ENCODE results near the gene CPA1. TPM values are rescaled to one million over a fixed set of nuclear protein-coding genes. Genes with fewer than 3 reads are reported as not detected.

CPA1 gene
- total RNA-seq, 1 experiment from 2014 or later, result 7.9 TPM

DNA sequence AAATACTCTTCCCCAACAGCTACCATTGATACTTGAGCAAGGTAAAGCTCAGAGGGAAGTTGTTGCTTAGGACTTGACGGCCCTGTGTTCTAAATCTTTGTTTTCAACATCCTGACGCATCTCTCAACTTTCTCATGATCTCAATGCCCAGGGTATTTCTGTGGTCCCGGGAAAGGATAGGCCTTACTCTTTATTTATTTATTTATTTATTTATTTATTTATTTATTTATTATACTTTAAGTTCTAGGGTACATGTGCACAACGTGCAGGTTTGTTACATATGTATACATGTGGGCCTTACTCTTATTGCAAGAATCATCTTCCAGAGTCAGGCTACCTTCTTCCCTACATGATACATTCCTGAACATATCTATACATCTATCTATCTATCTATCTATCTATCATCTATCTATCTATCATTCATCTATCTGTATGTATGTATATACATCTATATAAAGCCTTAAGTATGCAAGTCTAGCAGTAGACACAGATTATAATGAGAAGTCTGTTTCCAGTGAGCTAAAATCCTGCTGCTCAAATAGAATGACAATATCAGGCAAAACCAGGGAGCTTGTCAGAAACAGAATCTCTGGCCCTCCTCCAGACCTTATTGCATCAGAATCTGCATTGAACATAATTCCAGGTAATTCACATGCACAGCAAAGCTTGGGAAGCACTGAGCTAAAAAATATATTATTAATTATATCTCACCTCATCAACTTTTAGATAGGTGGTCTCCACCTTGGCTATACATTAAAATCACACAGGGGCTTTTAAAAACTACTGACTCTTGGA is 47.8 kb upstream of the CPA1 start:
- no peaks in the 10 kb centered on the region for H3K9me3 Mint-ChIP-seq
- POLR2A ChIA-PET, result interaction anchor here (0.5 kb wide), 1 partner anchor 1266 kb away, joined by 5 read pairs; no protein-coding TSS in a partner anchor

DNA sequence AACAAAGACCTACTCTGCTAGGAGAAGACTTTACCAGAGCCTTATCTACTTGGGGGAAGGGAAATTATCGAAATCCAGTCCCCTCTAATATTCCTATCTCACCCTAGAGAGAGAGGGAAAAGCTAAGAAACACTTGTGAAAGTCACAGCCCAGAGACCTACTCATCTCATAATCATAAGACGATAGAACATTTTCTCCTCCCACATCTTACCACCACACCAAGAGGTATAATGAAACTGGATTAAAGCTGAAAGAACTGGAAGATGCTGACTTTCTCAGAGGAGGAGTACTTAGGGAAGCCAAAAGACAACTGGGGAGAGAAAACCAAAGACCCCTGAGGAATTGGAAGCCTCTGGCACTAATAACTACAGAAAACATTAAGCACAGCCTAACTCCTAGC is 46.5 kb upstream of the CPA1 start:
- CTCF ChIA-PET, result interaction anchor here (1.6 kb wide), 1 partner anchor 56 kb away, joined by 3 read pairs; no protein-coding TSS in a partner anchor
- no peak for ATAC-seq
- TF ChIP-seq, protein P1, sequence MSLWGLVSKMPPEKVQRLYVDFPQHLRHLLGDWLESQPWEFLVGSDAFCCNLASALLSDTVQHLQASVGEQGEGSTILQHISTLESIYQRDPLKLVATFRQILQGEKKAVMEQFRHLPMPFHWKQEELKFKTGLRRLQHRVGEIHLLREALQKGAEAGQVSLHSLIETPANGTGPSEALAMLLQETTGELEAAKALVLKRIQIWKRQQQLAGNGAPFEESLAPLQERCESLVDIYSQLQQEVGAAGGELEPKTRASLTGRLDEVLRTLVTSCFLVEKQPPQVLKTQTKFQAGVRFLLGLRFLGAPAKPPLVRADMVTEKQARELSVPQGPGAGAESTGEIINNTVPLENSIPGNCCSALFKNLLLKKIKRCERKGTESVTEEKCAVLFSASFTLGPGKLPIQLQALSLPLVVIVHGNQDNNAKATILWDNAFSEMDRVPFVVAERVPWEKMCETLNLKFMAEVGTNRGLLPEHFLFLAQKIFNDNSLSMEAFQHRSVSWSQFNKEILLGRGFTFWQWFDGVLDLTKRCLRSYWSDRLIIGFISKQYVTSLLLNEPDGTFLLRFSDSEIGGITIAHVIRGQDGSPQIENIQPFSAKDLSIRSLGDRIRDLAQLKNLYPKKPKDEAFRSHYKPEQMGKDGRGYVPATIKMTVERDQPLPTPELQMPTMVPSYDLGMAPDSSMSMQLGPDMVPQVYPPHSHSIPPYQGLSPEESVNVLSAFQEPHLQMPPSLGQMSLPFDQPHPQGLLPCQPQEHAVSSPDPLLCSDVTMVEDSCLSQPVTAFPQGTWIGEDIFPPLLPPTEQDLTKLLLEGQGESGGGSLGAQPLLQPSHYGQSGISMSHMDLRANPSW (CRISPR knock-in tag; conservative IDR thresholded peaks at IDR 0.05; ENCODE audit: low read depth), result no peak
- H3K27me3 Mint-ChIP-seq (ENCODE audit: low read depth), result no peaks in the 10 kb centered on the region; the same call in 1 of the 2 replicates
- H3K9me3 Mint-ChIP-seq, result no peaks in the 10 kb centered on the region
- DNase-seq (ENCODE audit: low spot score), result no peak
- POLR2A ChIA-PET, result no interaction called here
- H3K4me3 Mint-ChIP-seq, result no peak overlapping the region
- no peaks in the 10 kb centered on the region for H3K36me3 Mint-ChIP-seq
- peaks cover 30% of the 10 kb centered on the region for H3K4me1 Mint-ChIP-seq
- H3K27ac Mint-ChIP-seq, result no peak overlapping the region

More for the DNA sequence above, 47.8 kb upstream of the CPA1 start:
- CTCF ChIA-PET, result interaction anchor here (1.3 to 1.6 kb wide), 2 partner anchors 24 to 55 kb away, joined by 3 read pairs; no protein-coding TSS in a partner anchor
- TF ChIP-seq, protein P2, sequence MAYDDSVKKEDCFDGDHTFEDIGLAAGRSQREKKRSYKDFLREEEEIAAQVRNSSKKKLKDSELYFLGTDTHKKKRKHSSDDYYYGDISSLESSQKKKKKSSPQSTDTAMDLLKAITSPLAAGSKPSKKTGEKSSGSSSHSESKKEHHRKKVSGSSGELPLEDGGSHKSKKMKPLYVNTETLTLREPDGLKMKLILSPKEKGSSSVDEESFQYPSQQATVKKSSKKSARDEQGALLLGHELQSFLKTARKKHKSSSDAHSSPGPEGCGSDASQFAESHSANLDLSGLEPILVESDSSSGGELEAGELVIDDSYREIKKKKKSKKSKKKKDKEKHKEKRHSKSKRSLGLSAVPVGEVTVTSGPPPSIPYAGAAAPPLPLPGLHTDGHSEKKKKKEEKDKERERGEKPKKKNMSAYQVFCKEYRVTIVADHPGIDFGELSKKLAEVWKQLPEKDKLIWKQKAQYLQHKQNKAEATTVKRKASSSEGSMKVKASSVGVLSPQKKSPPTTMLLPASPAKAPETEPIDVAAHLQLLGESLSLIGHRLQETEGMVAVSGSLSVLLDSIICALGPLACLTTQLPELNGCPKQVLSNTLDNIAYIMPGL (CRISPR knock-in tag; IDR thresholded peaks at IDR 0.05), result no peak
- TF ChIP-seq ZNF121 (CRISPR knock-in tag; IDR thresholded peaks at IDR 0.05) (no peak), ATF1 (CRISPR knock-in tag; IDR thresholded peaks at IDR 0.05) (no peak), TEAD4 (CRISPR knock-in tag; IDR thresholded peaks at IDR 0.05) (no peak), NR1H2 (CRISPR knock-in tag; IDR thresholded peaks at IDR 0.05) (no peak), FOXK1 (CRISPR knock-in tag; IDR thresholded peaks at IDR 0.05) (no peak), SOX15 (CRISPR knock-in tag; IDR thresholded peaks at IDR 0.05) (no peak), KAT7 (CRISPR knock-in tag; IDR thresholded peaks at IDR 0.05; ENCODE audit: borderline replicate concordance) (no peak), ZNF138 (CRISPR knock-in tag; conservative IDR thresholded peaks at IDR 0.05) (no peak), JUN (CRISPR knock-in tag; IDR thresholded peaks at IDR 0.05) (no peak), ZNF671 (CRISPR knock-in tag; IDR thresholded peaks at IDR 0.05) (no peak), HMGA2 (CRISPR knock-in tag; IDR thresholded peaks at IDR 0.05) (no peak)
- TF ChIP-seq, protein P3, sequence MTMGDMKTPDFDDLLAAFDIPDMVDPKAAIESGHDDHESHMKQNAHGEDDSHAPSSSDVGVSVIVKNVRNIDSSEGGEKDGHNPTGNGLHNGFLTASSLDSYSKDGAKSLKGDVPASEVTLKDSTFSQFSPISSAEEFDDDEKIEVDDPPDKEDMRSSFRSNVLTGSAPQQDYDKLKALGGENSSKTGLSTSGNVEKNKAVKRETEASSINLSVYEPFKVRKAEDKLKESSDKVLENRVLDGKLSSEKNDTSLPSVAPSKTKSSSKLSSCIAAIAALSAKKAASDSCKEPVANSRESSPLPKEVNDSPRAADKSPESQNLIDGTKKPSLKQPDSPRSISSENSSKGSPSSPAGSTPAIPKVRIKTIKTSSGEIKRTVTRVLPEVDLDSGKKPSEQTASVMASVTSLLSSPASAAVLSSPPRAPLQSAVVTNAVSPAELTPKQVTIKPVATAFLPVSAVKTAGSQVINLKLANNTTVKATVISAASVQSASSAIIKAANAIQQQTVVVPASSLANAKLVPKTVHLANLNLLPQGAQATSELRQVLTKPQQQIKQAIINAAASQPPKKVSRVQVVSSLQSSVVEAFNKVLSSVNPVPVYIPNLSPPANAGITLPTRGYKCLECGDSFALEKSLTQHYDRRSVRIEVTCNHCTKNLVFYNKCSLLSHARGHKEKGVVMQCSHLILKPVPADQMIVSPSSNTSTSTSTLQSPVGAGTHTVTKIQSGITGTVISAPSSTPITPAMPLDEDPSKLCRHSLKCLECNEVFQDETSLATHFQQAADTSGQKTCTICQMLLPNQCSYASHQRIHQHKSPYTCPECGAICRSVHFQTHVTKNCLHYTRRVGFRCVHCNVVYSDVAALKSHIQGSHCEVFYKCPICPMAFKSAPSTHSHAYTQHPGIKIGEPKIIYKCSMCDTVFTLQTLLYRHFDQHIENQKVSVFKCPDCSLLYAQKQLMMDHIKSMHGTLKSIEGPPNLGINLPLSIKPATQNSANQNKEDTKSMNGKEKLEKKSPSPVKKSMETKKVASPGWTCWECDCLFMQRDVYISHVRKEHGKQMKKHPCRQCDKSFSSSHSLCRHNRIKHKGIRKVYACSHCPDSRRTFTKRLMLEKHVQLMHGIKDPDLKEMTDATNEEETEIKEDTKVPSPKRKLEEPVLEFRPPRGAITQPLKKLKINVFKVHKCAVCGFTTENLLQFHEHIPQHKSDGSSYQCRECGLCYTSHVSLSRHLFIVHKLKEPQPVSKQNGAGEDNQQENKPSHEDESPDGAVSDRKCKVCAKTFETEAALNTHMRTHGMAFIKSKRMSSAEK (CRISPR knock-in tag; IDR thresholded peaks at IDR 0.05; ENCODE audit: borderline replicate concordance), result no peak
- H3K36me3 Mint-ChIP-seq, result no peaks in the 10 kb centered on the region
- H3K27me3 Mint-ChIP-seq (ENCODE audit: low read depth), result no peaks in the 10 kb centered on the region; the same call in 1 of the 2 replicates
- no peak overlapping the region for H3K27ac Mint-ChIP-seq
- ATAC-seq, result no peak
- H3K4me1 Mint-ChIP-seq, result peaks cover 16% of the 10 kb centered on the region
- no peak for DNase-seq (ENCODE audit: low spot score)
- H3K4me3 Mint-ChIP-seq, result no peak overlapping the region

All from WTC11 (cell line).